ENCODE results near the gene ODC1. TPM values are rescaled to one million over a fixed set of nuclear protein-coding genes. Genes with fewer than 3 reads are reported as not detected.

The ODC1 gene
- total RNA-seq, 1 experiment from 2014 or later = 46.6 TPM

DNA sequence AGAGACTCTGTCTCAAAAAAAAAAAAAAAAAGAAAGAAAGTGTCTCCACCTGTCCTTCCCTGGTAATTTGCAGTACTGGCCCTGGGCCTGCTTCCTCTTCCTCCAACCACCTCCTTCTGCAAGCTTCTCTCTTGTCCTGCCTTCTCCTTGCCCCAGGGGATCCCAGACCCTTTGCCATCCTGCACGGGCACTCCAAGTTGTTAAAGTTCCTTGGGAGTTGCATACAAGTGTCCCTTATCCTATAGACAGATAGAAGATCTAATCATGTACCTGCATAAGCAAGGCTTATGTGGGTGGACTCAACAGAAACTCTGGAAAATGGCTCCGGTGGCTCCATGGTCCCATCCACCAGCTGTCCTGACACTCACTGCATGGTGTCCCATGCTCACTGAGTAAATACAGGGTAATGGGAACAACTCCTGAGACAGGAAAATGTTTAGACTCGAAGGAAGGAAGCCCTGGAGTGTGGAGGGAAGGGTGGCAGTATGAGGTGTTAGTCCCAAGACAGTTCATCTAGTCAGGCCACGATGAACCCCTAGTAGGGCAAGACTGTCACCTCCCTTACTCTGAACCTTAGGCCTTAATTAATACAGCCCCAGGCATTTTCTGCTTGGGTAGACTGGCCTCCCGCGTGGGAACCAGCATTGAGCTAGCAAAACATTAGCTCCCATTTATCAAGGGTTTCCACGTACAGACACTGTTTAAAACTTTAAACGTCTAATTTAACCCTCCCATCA is 17.1 kb downstream of the ODC1 start (continued):
- TF ChIP-seq ZSCAN18 (CRISPR knock-in tag; IDR thresholded peaks at IDR 0.05) (no peak), ZNF281 (CRISPR knock-in tag; IDR thresholded peaks at IDR 0.05) (no peak), FOXP1 (CRISPR knock-in tag; IDR thresholded peaks at IDR 0.05; ENCODE audit: borderline replicate concordance) (no peak), SOX15 (CRISPR knock-in tag; IDR thresholded peaks at IDR 0.05) (no peak)

DNA sequence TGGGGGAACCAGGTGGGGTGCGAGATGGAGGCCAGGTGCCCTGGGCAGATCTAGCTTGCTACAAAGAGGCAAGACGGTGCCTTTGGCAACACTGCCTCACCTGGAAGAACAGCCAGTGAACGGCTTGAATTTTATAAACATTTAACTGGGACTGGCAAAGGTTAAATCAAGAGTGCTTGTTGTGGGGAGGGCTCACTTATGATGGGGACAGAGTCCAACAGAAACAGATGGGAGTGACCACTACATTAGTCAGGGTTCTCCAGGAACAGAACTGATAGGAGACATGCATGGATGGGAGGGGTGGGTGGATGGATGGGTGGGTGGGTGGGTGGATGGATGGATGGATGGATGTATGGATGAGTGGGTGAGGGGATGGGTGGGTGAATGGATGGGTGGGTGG is 19.2 kb downstream of the ODC1 start:
- ATAC-seq (no peak), DNase-seq (ENCODE audit: low spot score) (no peak)
- H3K36me3 Mint-ChIP-seq = no peaks in the 10 kb centered on the region
- no peaks in the 10 kb centered on the region for H3K9me3 Mint-ChIP-seq
- ChIA-PET POLR2A (no interaction called here), CTCF (interaction anchor here (0.6 kb wide), 1 partner anchor 194 kb away, joined by 3 read pairs; no protein-coding TSS in a partner anchor)
- H3K27me3 Mint-ChIP-seq (ENCODE audit: low read depth) = no peaks in the 10 kb centered on the region; the same call in 1 of the 2 replicates
- H3K27ac Mint-ChIP-seq = no peak overlapping the region
- H3K4me3 Mint-ChIP-seq = no peak overlapping the region
- no peaks in the 10 kb centered on the region for H3K4me1 Mint-ChIP-seq
- TF ChIP-seq GABPB1 (CRISPR knock-in tag; IDR thresholded peaks at IDR 0.05) (no peak), ZBTB43 (CRISPR knock-in tag; IDR thresholded peaks at IDR 0.05) (no peak), E2F4 (CRISPR knock-in tag; IDR thresholded peaks at IDR 0.05; ENCODE audit: borderline replicate concordance, low read depth) (no peak), ZNF232 (CRISPR knock-in tag; IDR thresholded peaks at IDR 0.05) (no peak), ZNF671 (CRISPR knock-in tag; IDR thresholded peaks at IDR 0.05) (no peak), KAT7 (CRISPR knock-in tag; IDR thresholded peaks at IDR 0.05; ENCODE audit: borderline replicate concordance) (no peak), EMX1 (CRISPR knock-in tag; IDR thresholded peaks at IDR 0.05) (no peak), CREB1 (CRISPR knock-in tag; IDR thresholded peaks at IDR 0.05) (no peak), PREB (CRISPR knock-in tag; IDR thresholded peaks at IDR 0.05; ENCODE audit: borderline replicate concordance) (no peak), ELF4 (CRISPR knock-in tag; IDR thresholded peaks at IDR 0.05; ENCODE audit: low read depth) (no peak), ZSCAN18 (CRISPR knock-in tag; IDR thresholded peaks at IDR 0.05) (no peak), SMAD4 (CRISPR knock-in tag; IDR thresholded peaks at IDR 0.05) (no peak)
- TF ChIP-seq, protein P1, sequence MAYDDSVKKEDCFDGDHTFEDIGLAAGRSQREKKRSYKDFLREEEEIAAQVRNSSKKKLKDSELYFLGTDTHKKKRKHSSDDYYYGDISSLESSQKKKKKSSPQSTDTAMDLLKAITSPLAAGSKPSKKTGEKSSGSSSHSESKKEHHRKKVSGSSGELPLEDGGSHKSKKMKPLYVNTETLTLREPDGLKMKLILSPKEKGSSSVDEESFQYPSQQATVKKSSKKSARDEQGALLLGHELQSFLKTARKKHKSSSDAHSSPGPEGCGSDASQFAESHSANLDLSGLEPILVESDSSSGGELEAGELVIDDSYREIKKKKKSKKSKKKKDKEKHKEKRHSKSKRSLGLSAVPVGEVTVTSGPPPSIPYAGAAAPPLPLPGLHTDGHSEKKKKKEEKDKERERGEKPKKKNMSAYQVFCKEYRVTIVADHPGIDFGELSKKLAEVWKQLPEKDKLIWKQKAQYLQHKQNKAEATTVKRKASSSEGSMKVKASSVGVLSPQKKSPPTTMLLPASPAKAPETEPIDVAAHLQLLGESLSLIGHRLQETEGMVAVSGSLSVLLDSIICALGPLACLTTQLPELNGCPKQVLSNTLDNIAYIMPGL (CRISPR knock-in tag; IDR thresholded peaks at IDR 0.05) = no peak
